Astrocyte of the cerebellum (primary cell): ENCODE data around the gene MTA3.

ENCODE experiments used
- DNase-seq: peaks from one replicate; pipeline ENCODE4 v3.0.0-alpha.2; 2011; ENCODE audit warnings: low read depth
- H3K4me3 ChIP-seq: 2 replicates; pipeline ENCODE4 v1.5.1; 2011; ENCODE audit warnings: mild to moderate bottlenecking, low read depth, low read length, moderate library complexity
- CTCF ChIP-seq: IDR thresholded peaks from 2 replicates; pipeline ENCODE4 v1.5.1; 2012; ENCODE audit warnings: low read length, low read depth, moderate library complexity, mild to moderate bottlenecking; ENCODE audit errors: missing control alignments
- in situ Hi-C: cut with HindIII; loops from 2 replicates; pipeline ENCODE4 v1.10.0; 2017; ENCODE audit warnings: low sequenced_read_pairs

MTA3 gene

GRCh38 chr2:42754776-42755140 is 186.3 kb downstream of the MTA3 start:
- TF ChIP-seq CTCF: no peak
- H3K4me3 ChIP-seq: no peak overlapping the region
- DNase-seq: no peak
- in situ Hi-C loops: no loop called here

GRCh38 chr2:42755191-42755880 is 186.9 kb downstream of the MTA3 start:
- in situ Hi-C loops: no loop called here

GRCh38 chr2:42756150-42756775 is 187.8 kb downstream of the MTA3 start:
- in situ Hi-C loops: no loop called here
- no peak for TF ChIP-seq CTCF
- no peak overlapping the region for H3K4me3 ChIP-seq
- DNase-seq: no peak

More at GRCh38 chr2:42755191-42755880, 186.9 kb downstream of the MTA3 start:
- DNase-seq: no peak
- no peak for TF ChIP-seq CTCF
- no peak overlapping the region for H3K4me3 ChIP-seq

GRCh38 chr2:42756966-42757513 is 188.6 kb downstream of the MTA3 start:
- no peak for DNase-seq
- no peak overlapping the region for H3K4me3 ChIP-seq
- in situ Hi-C loops: no loop called here
- no peak for TF ChIP-seq CTCF

- TF ChIP-seq CTCF: no peak
- in situ Hi-C loops: no loop called here
- no peak for DNase-seq
- no peak overlapping the region for H3K4me3 ChIP-seq
Measured at GRCh38 chr2:42757981-42758740, 189.7 kb downstream of the MTA3 start.

GRCh38 chr2:42758751-42759150 is 190.3 kb downstream of the MTA3 start:
- DNase-seq: no peak
- no peak for TF ChIP-seq CTCF
- in situ Hi-C loops: no loop called here
- H3K4me3 ChIP-seq: no peak overlapping the region
